Activated CD8-positive, alpha-beta memory T cell treated with anti-CD3 and anti-CD28 coated beads, Interleukin-2, amount 50 U/mL, for 1 hour (primary cell): Measurements from ENCODE around the gene GINS1.
"Not testable (repeated sequence)": the region's sequence is repeated elsewhere in the genome, so short reads cannot be mapped to it uniquely, and the experiment has no call there.

ENCODE experiments used
- DNase-seq: peaks from one replicate; pipeline ENCODE4 v3.0.0-alpha.2; 2020; ENCODE audit errors: extremely low read depth

Gene GINS1

DNA sequence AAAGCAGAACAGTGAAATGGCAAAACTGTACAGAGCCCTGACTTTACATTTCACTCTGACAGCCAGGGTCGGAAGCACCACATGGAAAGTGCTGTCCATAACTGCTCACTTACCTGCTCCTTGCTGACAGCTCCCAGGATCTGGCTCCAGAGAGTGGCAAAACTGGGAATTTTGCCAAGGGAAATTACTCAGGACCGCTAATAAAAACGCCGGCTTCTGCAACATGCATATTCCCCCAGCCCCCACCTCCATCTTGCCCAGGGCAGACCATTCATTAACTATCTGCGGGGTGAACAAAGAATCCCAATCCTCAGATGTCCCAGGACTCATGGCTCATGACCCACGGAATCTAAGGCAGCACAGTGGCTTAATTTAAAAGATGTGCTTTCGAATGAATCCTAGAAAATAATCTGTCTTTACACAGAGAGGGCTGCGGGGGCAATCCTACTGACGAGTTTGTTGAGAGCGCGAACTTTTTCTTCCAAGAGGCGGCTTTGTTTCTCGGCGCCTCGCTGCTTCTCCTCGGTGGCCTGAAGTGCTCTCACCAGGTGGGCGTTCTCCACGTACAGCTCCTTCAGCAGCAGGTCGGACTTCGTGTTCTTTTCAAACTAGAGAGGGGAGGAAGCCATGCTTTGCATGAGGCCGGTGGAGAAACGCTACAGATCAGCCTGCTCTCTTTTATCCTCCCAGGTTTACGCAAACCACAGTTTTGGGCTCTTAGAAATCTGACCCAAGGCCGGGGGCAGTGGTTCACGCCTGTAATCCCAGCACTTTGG, 45.8 kb downstream of the GINS1 start:
- no peak for DNase-seq

DNA sequence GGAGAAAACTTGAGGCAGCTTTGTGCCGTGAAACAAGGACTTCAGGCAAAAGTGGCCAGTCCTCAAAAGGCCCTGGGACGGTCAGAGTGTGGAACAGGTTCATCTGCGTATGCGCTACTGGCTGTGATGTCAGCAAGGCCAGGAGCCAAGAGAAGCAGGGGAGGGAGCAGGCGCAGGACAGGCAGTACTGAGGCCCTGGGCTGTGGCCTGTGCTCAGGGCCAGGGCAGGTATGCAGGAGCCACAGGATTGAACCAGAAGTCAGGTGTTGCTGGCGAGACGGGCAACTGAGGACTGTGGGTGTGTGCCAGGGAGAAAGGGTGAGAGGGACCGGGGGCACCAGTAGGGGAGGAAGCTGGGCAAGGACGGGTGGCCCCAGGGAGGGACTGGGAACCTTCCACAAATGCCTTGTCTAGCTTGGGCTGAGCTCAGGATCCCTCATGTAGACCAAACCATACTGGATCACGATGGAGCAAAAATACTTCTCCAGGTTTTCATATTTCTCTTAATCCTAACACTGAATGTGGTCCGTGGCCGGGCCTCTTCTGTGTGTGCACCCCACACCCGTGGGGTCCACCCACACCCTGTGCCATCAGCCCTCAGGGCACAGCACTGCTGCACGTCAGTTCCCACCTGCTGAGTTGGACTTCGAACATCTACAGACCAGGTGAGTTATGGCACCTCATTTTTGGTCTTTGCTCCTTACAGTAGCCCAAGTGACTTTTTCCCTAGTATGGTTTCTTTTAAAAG, 46.9 kb downstream of the GINS1 start:
- DNase-seq: no peak

DNA sequence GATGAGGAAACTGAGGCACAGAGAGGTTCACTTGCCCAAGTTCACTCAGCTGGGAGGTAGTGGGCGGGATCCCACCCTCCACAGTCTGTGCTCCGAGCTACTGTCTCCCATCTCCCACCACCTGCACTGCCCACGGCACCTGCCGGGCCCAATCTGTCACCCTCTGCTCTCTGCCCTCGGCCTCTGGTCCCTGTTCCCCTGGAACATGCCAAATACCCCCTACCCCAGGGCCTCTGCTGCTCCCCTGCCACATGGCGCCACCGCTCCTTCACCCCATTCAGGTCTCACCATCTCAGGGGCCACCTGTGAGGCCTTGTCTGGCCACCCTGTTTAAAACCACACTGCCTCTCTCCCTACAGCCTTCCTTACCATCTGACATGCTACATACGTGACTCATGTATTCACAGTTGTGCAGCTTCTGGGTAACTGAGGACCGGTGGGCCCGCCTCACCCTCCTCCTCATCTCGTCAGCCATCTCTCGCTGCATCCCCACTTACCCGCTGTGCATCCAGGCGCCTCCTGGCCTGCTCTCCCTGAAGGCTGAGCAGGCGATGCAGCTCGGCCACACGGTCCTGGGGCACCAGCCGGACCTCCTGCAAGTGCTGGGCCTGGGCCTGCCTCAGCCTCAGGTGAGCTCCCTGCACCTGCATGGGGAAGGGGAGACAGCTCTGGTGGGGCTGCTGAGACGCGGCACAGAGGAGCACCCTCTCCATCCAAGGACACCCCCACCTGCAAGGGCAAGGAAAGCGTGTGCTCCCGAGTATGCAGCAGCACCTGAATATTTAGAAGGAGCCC, 50.6 kb downstream of the GINS1 start:
- DNase-seq: no peak

DNA sequence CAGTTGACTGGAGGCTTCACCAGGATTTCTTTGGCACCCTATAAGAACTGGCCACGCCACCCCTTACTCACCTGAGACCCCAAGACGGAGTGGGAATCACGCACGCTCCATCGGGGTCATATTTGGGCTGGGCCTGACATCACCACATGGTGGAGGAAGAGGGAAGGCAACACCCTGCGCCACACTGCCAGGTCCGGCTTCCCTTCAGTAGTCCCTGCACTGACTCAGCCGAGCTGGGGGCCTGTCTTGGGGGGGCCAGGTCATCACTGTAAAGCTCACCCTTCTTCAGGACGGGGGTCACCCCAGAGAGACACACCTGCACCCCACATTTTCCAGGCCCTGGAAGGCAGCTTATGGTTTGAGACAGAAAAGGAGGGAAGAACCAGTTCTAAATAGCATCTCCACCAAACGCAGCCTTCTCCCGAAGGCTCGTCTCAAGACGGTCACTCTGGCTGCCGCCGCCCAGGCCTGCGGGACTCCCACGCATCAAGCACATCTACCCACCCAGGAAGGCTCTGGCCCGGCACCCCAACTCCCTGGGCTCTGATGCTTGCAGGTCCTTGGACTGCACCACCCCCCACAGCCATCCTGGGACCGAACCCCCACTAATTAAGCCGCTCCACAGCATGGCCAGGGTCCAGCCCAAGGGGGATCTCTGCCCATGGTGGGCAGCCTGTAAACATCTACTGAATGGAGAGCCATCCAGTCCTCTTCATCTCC, 51.8 kb downstream of the GINS1 start:
- DNase-seq: no peak

DNA sequence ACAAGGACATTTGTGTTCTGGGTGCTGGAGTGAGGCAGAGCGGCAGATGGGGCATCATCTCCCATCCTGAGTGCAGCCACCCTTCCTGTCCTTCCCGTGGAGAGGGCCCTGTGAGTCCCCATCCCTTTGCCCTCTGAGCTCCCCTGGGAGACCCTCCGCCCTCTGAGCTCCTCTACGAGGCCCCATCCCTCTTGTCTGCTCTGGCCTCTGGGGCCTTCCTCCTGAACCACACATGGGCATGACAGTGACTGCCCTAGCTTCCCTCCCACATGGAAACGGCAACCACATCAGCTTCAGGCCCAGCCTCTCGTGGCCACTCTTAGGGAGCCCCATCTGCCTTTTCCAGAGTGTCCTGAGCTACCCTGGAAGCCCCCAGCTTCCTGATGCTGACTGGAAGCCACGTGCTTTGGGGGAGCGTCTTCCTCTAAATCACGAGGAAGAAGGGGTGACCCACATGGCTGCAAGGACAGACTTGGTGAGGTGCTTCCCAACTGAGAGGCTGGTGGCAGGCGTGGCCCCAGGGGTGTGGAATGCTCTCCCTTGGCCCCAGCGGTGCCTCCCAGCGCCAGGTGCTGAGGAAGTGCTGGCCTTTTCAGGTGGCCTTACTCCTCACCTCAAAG, 52.6 kb downstream of the GINS1 start:
- DNase-seq: no peak

DNA sequence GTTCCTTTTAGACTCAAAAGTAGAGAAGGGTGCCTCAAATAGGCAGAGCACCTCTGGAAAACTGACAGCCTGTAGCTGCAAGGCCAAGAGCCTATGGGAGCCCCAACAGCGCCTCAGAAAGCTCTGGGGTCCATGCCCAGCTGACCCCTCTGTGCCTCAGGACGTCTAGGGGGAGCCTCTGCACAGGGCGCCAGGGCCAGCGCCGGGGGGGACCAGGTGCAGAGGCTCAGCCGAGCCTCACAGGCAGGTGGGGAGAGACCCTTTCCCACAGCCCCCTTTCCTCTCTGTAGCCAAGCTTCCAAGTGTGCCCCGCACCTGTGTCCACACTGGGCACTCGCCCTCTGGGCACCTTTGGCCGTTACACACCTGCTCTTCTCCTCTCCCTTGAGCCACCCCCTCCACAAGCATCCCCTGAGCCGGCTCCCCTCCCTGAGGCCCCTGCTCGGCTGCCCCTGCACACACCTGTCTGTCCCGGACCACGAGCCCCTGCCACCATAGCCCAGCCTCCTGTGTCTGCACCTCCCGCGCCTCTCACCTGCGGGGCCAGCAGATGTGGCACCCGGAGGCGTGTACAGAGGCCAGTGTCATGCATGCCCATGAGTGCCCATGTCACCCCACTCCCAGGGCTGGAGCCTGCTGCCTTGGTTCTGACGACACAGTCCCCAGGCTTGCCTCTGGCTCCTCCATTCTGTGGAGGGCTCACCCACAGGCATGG, 53.2 kb downstream of the GINS1 start:
- no peak for DNase-seq

DNA sequence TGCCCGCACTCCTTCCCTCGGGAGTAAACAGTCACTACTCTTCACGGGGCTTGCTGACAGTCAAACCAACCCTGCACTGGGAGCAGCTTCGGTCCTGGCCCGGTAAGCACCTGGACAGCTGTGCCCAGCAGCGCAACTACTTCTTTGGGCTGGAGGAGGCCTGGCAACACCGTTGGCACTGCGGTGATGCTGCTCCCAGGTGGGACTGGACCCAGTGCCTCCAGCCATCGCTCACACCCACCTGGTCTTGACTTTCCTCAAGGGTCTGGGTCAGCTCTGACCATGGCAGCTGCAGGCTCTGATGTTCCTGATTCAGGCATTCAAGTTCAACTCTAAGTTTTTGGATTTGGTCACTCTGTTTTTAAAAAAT, 53.8 kb downstream of the GINS1 start:
- DNase-seq: no peak

DNA sequence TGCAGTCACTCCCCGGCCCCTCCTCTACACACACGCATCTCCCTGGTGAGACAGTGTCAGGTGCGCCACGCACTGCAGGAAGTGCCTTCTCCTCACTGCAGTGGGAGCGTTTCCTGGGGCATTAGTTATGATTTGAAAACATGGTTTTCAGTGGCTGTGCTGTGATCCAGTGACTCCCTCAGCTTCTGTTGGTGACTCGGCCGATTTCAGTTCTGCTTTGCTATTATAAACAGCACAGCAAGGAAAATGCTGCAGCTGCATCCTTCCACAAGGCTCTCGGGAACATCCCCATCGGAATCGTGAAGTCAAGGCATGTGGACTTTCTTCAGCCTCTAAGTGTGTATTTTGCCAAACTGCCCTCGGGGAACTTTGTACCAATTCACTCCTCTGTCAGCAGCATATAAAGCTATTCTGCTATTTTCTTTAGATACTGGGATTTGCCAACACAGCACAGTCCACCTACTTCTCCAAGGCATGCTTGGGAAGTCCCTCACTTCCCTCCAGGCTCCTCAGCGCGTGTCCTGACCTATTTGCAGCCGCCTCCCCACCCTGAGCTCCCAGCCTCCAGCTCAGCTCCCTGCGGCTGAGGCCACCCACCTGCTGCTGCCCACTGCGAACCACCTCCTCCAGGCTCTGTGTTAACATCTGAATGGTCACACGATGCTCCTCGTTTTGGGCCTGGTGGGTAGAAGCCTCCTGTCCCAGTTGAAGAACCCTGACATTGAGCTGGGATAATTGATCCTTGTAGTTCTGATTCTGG, 54.5 kb downstream of the GINS1 start:
- DNase-seq: no peak

DNA sequence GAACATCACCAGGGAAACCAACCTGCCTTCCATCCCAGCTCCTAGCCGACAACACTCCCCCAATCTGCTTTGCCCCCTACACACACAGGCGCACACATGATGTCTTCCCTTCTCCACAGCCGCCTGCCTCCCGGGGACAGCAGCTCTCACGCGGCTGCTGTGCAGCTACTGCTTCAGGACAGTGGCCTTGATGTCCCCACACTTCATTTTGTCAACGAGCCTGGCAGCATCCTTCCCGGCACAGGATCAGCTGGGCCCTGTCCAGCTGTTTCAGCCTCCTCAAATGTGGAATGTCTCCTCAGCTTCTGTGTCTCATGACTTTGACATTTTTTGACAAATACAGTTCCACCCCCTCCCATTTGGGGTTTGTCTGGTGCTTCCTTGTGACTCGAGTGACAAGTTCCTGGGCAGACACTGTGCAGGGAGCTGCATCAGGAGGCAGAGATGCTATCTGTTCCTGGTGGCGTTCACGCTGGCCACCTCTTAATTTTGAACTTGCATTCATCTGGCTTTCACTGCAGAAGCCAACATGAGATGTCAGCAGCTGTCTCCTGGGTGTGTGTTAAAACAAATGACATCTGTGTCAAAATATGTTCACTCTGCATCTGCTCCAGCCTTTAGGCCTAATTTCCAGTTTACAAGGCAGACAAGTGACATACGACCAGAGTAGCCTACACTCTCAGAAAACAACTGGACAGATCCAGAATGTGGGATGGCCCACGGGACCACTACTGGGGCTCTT, 57.2 kb downstream of the GINS1 start:
- no peak for DNase-seq

DNA sequence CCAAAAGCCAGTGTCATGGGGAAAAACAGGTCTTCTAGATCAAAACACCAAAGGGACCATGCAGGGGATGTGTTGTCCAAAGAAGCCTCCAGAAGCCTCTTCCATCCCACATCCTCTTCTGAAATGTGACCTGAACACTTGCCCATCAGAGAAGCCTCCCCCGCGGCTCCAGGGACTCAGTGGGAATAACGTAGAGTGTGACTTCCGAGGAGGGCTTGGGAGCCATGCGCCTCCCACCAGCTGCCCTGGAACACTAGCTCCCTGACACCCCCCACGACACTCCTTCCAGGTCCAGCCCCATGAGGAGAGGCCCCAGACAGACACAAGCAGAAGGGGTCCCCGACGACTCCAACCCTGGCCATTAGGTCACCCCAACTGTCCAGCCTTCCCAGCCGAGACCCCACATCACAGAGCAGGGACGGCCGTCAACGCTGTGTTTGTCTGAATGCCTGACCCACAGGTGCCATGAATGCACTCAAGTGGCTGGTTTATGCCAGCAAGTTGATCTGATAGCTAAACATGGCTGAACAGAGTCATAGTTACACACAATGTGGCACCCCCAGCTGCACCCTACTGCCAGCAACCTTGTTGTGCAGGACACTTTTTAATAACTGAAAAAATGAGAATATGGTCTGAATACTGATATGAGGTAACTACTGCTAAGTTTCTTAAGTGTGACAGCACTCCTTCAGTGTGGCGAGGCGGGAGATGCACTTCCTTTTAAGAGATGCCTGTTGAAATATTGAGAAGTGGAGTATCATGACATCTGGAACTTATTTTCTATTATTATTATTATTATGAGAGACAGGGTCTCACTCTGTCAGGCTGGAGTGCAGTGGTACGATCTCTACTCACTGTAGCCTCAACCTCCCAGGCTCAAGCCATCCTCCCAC, 58.0 kb downstream of the GINS1 start:
- DNase-seq: no peak

DNA sequence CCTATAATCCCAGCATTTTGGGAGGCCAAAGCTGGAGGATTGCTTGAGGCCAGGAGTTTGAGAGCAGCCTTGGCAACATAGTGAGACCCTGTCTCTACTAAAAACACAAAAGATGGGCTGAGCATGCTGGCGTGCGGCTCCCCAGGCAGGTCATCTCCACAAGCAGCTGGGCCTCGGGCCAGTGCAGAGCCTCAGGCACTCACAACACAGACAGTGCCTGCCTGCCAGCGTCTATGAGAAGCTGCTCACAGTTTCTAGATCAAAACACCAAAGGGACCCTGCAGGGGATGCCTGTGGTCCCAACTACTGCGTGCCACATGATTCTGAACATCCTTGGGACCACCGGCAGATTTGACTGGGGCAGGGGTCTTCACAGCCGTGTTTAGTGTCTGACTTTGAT, 59.4 kb downstream of the GINS1 start:
- no peak for DNase-seq

DNA sequence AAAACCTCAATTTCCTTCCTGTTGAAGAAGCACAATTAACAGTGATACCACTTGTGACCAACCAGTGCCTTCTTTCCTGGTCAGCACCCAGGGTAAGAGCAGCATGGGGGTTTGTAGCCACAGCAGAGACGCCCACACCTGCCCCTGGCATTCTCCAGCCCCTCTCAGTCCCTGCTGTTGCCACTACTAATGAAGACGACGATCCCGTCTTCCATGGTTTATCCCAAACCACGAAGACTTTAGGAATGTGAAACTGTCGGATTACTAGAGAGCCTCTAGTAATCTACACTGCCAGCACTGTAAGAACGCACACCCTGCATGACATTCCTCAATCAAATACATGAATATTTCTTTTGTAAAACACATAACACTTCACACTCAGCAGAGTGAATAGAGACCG, 60.0 kb downstream of the GINS1 start:
- DNase-seq: no peak

DNA sequence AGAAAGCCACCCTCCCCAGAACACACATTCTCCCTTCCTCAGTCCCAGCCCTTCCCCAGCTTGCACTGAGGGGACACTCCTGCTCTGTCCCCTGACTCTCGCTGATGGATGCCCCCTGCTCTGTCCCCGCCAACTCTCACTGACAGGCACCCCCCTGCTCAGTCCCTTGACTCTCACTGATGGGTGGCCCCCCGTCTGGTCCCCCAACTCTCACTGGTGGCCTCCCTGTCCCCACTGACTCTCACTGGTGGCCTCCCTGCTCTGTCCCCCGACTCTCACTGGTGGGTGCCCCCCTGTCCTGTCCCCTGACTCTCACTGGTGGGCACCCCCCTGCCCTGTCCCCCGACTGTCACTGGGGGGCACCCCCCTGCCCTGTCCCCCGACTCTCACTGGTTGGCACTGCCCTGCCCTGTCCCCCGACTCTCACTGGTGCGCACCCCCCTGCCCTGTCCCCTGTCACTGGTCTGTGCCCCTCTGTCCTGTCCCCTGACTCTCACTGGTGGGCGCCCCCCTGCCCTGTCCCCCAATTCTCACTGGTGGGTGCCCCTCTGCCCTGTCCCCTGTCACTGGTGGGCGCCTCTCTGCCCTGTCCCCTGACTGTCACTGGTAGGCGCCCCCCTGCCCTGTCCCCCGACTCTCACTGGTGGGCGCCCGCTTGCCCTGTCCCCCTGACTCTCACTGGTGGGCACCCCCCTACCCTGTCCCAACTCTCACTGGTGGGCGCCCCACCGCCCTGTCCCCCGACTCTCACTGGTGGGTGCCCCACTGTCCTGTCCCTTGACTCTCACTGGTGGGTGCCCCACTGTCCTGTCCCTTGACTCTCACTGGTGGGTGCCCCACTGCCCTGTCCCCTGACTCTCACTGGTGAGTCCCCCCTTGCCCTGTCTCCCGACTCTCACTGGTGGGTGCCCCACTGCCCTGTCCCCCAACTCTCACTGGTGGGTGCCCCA, 60.9 kb downstream of the GINS1 start:
- DNase-seq: no peak

DNA sequence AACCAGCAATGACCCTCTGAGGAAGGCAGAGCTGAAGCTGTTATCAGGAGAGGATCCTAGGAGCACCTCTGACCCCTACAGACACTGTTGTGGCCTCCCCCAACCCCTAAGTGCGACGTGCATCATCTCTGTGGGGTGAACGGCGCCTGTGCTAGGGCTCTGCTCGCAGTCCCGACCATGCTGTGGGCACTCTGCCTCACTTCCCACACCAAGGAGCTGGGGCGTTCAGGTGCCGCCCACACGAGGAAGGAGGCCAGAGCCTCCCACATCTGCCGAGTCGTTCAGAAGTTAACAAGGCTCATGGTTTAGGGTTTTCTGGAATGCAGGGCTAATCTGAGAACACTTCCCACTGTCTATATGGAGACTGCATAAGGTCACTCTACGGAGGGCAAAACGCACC, 62.1 kb downstream of the GINS1 start:
- DNase-seq: no peak

DNA sequence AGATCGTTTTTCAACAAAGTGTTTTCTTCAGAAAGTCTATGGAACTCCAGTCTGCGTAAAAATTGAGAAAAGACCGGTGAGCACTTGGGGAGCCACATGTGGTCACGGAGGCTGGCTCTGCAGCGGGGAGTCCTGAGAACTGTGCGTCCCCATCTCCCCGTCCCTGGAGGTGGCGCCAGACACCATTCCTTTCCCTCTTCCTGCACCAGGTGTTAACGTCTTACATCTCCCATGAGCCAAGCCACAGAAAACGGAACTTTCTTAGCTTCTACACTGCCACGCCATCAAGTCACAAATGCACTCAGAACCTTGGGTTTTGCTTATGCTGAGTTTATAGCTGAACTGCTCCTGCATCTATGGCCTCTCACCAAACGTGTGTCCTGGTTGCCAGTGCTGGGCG, 62.6 kb downstream of the GINS1 start:
- no peak for DNase-seq

DNA sequence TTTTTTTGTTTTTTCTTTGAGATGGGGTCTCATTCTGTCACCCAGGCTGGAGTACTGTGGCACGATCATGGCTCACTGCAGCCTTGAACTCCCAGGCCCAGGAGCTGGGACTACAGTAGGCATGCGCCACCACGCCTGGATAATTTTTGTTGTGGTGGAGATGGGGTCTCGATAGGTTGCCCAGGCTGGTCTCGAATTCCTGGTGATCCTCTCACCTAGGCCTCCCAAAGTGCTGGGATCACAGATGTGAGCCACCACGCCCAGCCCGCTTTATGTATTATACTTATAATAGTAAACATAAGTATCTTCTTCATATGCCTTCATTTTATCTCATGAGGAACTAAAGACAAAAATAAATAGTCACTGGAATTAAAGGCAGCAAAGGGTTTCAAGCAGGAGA, 63.5 kb downstream of the GINS1 start:
- no peak for DNase-seq

DNA sequence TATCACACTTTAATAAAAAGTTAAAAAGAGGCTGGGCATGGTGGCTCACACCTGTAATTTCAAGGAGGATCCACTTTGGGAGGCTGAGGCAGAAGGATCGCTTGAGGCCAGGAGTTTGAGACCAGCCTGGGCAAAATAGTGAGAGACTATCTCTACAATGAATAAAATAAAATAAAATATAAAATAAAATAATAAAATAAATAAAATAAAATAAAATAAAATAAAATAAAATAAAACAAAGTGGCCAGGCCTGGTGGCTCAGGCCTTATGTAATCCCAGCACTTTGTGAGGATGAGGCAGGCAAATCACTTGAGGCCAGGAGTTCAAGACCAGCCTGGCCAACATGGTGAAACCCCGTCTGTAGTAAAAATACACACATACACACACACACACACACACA, 65.8 kb downstream of the GINS1 start:
- not testable (repeated sequence) for DNase-seq
